Germinal center (tissue), 1 donor: ENCODE measurements around the gene TNK1.
"Not testable (repeated sequence)": the region's sequence is repeated elsewhere in the genome, so short reads cannot be mapped to it uniquely, and the experiment has no call there.

Experiments used
- DNase-seq: peaks from one replicate; pipeline ENCODE4 v3.0.0; 2012; ENCODE audit warnings: mixed read lengths, low spot score

TNK1 gene

DNA sequence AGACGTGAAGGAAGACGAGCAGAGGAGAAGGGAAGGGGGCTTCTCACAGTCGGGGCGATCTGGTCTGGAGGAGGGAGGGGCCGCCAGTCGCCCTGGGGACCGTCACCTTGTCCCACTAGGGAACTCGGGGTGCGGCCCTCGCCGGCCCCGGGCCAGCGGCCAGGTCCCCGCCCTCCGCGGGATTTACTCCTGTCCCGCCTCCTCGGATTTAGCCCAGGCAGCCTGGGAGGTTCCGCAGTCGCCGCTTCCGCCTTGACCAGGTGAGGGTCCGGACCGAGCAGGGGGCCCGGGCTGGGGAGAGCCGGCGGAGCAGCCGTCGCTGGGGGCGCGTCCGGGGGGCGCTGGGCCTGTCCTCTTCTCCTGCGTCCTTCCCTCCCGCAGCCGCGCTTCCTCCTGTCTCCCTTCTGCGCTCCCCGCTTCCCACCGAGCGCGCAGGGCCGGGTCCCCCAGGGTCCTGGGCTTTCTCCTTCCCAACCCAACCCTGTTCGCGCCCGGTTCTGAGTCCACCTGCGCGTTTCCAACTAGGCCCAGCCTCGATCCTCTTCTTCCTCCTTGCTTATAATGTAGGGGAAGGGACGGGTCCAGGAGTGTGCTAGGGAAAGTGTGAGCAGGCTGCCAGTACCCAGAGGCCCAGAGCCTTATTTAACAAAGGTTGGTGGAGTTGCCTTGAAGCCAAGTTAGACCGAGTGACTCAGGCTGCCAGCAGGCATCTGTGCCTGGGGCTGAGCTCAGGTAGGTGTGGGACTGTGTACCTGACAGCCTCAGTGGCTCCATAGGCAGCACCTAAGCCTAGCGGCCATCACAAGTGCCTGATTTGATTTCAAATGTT lies at the start of gene TNK1:
TSS of gene TNK1 (plus strand) at position 235 of the 829 bp plus-strand sequence. CDS start 1,838 bp downstream, outside the sequence.
- DNase-seq, result no peak

DNA sequence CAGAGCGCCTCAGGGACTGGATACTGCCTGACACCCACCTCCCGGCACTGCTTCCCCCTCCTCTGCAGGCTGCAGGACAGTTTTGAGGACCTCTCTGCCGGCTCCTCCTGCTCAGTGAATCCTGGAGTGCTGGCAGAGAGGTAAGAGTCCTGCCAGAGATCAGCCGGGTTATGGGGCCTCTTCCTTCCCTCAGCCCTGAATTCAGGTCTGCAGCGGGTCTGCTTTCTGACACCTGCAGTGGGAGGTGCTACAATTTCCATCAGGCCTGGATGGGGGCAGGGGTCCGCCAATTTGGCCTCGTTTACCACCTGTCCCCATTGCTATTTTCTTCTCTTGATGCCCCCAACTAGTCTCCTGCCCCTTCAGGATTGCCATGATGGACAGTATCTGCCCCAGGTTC lies 48.8 kb upstream of the TNK1 start:
- DNase-seq, result no peak

DNA sequence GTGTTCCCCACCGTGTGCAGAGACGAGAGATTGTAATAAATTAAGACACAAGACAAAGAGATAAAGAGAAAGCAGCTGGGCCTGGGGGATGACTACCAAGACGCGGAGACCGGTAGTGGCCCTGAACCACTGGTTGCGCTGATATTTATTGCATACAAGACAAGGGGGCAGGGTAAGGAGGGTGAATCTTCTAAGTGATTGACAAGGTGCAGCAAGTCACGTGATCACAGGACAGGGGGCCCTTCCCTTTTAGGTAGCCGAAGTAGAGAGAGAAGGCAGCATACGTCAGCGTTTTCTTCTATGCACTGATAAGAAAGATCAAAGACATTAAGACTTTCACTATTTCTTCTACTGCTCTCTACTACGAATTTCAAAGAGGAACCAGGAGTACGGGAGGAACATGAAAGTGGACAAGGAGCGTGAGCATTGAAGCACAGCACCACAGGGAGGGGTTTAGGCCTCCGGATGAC lies 48.3 kb upstream of the TNK1 start:
- not testable (repeated sequence) for DNase-seq

DNA sequence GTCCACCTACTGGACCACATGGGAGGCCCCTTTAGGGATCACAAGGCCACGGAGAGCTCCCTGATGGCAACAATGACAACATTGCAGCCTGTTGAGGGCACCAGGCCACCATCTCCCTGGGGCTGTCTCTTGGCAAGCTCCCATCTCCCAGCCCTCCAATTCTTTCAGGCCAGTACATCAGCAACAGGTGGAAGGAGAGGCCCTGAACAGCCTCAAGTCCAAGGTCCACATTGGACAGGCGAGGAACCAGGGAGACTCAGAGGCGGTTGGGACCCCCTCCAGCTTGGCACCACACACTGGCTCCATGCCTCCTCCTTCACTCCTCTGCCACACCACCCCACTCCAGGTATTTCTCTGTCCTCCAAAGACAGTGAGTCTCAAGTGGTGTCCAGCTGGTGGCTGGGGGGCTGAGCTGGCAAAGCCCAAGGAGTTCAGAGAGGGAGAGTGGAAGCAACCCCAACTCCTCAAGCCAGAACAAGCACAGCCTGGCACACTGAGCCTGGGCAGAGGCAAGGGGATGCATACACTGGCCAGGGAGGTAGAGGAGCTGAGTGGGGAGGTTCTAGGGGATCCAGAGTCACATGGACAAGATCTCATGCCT lies 45.9 kb upstream of the TNK1 start:
- DNase-seq, result no peak

DNA sequence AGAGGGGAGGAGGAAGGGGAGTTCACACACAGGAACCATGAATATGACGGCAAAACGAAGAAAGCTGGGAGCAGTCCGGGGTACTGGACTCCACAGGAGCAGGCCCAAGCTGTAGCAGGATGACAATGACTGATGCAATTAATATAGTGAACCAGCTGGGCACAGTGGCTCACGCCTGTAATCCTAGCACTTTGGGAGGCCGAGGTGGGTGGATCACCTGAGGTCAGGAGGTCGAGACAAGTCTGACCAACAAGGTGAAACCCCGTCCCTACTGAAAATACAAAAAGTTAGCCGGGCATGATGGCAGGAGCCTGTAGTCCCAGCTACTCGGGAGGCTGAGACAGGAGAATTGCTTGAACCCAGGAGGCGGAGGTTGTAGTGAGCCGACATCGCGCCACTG lies 45.1 kb upstream of the TNK1 start:
- not testable (repeated sequence) for DNase-seq

DNA sequence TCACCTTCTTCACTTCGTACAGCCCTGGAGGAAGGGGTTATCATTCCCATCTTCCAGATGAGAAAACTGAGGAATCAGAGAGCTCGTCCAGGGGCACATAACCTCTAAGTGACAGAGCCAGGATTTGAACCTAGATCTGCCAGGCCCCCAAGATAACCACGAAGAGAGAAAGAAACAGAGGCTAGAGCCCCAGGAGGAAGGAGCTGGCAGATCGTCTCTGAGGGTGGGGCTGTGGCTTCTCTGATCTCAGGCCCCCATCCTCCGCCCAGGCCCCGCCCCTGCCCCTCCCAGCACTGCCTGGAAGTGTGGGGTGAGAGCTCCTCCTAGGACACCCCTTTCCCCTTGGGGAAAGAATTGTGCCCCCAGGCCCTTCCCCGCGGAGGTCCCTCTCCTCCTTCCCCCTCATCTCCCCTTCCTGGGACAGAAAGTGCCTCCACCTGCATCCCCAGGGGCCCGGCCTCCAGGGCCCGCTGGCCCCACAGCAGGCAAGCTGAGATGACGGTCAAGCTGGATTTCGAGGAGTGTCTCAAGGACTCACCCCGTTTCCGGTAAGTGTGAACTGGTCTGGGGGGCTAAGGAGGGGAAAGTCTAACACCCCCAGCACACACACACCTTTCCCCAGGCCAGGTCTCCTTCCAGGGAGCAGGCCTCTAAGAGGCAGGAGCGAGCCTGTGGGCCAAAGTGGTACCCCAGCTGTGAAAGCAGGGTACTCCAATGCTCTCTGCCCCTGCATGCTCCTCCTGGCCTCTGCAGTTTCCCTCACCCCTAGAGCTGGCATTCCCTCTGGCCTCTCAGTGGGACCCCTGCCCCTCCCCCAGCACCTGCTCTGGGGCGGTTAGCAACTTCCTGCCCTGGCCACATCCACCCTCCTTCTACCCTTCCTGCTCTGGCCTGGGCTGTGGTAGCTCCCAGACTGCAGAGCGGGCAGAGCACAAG lies 44.4 kb upstream of the TNK1 start, which contains the start of gene ACAP1:
TSS of gene ACAP1 (plus strand) at position 290 of the 936 bp plus-strand sequence. CDS start at position 496, 206 bp downstream.
- DNase-seq, result peak; percentile 75

DNA sequence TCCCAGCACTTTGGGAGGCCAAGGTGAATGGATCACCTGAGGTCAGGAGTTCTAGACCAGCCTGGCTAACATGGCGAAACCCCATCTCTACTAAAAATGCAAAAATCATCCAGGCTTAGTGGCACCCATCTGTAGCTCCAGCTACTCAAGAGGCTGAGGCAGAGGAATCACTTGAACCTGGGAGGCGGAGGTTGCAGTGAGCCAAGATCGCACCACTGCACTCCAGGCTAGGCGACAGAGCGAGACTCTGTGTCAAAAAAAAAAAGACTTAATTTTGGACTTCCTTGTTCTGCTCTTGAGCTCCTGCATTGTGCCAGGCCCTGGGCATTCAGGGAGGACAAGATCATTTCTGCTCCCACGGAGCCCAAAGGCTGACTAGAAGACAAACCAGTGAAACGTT lies 43.3 kb upstream of the TNK1 start:
- not testable (repeated sequence) for DNase-seq

DNA sequence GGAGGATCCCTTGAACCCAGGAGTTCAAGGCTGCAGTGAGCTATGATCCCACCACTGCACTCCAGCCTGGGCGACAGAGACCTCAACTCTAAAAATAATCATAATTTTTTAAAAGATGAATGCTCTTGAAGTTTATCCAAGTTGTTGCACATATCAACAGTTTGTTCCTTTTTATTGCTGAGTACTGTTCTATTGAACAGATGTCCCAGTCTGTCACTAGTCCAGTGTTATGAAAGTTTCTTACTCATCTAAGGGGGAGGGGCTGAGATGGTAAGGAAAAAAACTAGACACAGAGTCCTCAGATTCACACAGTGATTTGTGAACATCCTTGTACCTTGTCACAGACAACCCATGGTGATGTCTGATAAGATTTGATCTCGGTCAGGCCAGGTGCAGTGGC lies 40.7 kb upstream of the TNK1 start:
- no peak for DNase-seq

DNA sequence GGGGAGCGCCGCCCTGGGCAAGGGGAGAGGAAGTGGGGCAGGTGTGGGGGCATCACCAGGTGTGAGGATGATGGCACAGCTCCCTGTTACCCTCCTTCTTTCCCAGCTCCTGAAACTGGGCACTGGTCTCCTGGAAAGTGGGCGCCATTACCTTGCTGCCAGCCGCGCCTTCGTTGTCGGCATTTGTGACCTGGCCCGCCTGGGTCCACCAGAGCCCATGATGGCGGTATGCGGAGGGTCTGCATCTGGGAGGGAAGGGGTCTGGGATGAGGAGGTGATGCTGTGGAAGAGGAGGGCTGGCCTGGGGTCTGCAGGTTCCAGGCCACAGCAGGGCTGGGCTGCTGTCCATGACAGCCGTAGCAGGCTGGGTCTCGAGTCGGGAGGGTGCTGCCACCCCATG lies 39.0 kb upstream of the TNK1 start:
- DNase-seq, result no peak

DNA sequence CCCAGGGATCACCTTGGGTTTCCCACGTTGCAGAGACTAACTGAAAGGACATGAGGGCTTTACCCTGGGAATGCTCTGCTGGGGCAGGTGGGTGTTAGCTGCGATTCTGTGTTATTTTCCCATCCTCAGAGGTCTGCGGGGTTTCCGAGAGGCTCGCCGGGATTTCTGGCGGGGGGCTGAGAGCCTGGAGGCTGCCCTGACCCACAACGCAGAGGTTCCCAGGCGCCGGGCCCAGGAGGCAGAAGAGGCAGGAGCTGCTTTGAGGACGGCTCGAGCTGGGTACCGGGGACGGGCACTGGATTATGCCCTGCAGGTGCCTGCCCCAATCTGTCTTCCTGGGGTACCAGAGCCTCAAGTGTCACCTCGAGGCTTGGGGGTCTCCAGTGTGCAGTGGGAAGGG lies 37.6 kb upstream of the TNK1 start:
- DNase-seq, result no peak

DNA sequence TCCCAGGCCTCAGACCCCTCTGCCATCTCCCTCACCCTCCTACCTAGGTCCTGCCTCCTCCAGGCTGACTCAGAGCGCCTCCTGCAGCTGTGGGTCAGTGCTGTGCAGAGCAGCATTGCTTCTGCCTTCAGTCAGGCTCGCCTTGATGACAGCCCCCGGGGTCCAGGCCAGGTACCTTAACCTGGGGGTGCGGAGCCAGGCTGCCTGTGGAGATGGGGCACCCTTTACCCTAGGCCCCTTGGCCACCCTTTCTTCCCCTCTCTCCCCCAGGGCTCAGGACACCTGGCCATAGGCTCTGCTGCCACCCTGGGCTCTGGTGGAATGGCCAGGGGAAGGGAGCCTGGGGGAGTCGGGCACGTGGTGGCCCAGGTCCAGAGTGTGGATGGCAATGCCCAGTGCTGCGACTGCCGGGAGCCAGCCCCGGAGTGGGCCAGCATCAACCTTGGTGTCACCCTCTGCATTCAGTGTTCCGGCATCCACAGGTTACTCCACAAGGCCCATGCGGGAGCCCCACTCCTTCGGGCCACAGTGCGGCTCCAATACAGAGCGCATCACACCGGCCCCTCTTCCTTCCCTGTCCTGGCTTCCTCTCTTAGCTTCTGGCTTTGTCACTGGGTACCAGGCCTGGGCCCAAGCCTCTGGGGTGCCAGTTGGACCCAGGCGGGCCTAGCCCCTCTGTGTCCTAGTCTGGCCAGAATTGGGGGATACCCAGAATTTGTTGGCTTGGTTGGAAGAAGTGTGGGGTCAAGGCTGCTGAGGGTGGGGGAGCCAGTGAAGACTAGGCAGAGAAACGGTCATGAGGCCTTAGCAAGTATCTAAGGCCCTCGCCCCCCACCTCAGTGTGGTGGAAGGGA lies 33.9 kb upstream of the TNK1 start:
- DNase-seq, result no peak

DNA sequence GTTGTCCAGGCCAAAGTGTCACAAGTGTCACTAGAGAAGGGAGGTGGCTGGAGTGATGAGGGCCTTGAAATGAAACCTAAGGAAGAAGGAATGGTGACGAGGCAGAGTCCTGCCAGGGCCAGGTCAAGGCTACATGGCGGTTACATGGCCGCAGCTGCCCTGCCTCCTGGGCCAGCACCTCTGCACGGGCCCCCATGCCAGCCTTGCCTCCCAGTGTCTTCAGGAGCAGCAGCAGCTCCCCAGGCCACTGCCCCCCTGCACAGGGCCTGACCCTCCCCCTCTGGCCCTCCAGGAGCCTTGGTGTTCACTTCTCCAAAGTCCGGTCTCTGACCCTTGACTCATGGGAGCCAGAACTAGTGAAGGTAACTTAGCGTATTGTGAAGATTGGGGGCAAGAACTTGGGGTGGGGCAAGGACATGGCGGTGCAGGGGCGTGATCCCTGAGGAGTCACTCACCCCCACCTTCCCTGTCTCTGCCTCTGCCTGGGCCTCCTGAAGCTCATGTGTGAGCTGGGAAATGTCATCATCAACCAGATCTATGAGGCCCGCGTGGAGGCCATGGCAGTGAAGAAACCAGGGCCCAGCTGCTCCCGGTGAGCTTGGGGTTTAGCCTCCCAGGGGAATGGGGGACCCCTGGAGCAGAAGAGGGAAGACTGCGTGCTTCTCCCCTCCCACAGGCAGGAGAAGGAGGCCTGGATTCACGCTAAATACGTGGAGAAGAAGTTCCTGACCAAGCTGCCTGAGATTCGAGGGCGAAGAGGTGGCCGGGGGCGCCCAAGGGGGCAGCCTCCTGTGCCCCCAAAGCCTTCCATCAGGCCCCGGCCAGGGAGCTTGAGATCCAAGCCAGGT lies 33.0 kb upstream of the TNK1 start:
- no peak for DNase-seq

DNA sequence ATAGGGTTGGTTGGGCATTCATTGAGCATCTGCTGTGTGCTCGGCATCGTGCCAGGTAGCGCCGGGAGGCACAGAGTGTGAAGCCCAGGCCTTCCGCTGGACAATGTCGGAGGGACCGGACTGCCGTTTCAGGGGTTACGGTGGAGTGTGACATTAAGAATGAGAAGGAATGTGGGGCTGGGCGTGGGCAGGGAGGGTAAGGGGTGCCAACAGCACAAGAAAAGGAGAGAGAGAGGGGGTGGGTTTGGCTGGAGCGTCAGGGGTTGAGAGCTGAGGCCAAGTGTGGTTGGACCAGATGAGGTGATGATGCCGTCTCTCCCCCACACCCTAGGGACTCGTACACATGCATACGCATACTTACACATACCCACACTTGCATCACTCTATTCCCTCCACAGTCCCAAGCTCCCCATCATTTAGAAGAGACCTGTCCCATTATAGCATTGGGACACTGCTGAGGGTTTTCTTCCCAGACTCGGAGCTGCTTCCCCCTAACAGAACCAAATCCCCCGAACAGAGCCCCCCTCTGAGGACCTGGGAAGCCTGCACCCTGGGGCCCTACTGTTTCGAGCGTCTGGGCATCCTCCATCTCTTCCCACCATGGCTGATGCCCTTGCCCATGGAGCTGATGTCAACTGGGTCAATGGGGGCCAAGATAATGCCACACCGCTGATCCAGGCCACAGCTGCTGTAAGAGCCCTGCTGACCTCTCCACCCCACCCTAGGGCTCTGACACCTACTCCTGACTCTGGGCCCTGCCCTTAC lies 32.2 kb upstream of the TNK1 start:
- DNase-seq, result no peak

DNA sequence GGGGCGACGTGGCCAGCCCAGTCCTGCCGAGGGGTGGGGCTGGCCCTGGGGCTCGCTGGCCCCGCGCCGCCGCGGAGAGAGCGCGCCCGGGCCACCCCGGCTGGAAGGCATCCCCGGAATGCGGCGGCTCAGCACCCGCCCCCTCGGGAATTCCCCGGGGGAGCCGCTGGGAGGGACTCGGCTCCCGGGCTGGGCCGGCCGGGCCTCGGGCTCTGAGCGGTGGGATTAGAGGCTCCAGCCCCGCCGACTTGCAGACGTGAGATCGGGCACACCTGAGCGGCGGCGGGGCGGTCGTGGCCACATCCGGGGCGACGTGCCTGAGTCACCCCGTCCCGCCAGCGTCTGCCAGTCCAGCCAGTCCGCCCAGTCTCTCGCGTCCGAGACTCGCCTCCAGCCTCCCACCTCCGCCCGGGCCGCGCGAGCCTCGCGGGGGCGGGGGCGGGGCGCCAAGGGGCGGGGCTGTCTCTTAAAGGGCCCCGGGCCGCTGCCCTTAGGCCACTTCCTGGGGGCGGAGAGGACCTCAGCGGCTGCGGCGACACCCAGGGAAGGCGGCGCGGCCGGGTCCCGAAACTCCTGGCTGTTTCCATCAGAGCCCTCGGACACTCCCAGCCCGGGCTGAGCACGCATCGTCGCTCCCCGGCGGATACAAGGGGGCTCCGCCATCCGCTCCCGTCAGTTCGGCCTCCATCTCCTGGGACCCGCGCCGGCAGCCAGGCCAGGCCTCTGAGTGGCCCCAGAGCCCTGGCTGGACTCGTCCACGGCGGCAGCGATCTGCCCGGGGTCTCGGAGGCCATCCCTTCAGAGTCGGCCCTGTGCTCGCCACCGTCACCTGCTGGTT lies 29.0 kb upstream of the TNK1 start, which contains the start of gene KCTD11:
TSS of gene KCTD11 (plus strand) at position 498 of the 838 bp plus-strand sequence.
- DNase-seq, result peak; percentile 79

DNA sequence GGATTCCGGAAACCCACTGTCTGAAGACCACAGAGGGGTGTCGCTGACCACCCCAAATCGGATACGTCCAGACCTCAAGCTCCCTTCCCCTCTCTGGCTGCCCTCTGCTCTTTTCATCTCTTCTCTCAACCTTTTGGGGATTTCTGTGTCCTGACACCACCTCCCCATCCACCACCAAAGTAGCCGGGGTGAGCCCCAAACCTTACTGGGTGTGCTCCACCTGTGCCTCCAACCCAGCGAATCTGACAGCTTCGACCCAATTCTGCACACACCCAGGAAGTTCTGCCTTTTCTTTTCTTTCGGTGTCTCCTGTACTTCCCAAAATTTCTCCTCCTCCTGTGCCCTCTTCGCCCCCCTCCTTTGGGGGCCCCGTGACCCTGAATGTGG lies 28.4 kb upstream of the TNK1 start:
- no peak for DNase-seq

DNA sequence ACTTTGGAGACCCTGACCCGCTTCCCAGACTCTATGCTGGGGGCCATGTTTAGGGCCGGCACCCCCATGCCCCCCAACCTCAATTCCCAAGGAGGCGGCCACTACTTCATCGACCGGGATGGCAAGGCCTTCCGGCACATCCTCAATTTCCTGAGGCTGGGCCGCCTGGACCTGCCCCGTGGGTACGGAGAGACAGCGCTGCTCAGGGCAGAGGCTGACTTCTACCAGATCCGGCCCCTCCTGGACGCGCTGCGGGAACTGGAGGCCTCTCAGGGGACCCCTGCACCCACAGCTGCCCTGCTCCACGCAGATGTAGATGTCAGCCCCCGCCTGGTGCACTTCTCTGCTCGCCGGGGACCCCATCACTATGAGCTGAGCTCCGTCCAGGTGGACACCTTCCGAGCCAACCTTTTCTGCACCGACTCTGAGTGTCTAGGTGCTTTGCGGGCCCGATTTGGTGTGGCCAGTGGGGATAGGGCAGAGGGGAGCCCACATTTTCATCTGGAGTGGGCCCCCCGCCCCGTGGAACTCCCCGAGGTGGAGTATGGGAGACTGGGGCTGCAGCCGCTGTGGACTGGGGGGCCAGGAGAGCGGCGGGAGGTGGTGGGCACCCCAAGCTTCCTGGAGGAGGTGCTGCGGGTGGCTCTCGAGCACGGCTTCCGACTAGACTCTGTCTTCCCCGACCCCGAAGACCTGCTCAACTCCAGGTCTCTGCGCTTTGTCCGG lies 27.8 kb upstream of the TNK1 start:
- DNase-seq, result no peak

DNA sequence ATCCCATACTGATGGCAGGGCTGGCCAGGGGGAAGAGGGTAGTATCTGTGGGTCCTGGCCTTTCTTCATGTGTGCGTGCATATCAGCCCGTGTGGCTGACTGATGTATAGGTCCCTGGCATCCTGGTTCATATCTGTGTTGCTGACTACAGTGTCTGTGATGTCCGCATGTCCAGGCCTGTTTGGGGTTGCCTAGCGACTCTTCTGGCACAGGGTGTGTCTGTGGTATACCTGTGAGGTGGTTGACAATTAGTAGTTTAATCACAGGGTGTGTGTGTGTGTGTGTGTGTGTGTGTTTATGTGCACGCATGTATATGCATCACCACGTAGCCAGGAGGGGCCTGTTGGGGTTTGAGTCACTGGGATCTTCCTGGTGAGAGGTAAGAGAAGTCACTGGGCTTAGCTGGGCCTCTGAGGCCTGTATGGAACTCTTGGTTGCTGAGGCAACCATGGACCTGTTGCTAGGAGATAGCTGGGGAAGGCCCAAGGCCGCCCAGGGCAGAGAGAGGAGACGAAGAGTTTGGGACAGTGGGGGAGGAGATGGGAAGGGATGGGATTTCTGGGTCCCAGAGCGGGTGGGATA lies 26.5 kb upstream of the TNK1 start:
- DNase-seq, result no peak

DNA sequence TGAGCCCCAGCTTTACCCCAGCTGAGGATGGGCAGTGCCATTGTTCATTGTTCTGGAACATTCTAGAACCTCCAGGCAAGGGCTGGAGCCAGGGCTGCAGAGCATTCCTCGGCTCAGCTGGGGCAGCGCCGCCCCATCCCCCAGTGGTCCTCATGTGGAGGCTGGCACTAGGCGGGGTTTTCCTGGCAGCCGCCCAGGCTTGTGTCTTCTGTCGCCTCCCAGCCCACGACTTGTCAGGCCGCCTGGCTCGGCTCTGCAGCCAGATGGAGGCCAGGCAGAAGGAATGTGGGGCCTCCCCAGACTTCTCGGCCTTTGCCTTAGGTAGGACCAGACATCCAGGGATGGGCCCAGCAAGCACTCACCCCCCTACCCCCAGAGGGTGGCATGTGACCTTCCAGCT lies 25.8 kb upstream of the TNK1 start, which contains the start of gene TMEM95:
TSS of gene TMEM95 (plus strand) at position 104 of the 400 bp plus-strand sequence. CDS start at position 153, 49 bp downstream.
- no peak for DNase-seq
